CD8-positive, alpha-beta memory T cell (primary cell): Measurements from ENCODE around the gene RASA4B. TPM values are rescaled to one million over a fixed set of nuclear protein-coding genes. Genes with fewer than 3 reads are reported as not detected.

Experiments used
- CTCF ChIA-PET: fragments of 350-600 bp; sonication (Branson Sonifier 250); formaldehyde crosslinking; loops from one replicate; lab custom pipeline; 2021; ENCODE audit warnings: antibody characterized with exemption; lab: Charles Lee
- POLR2A ChIA-PET: fragments of 350-600 bp; sonication (Branson Sonifier 250); formaldehyde crosslinking; loops from one replicate; lab custom pipeline; 2021; ENCODE audit warnings: antibody characterized with exemption; lab: Charles Lee
- DNase-seq, 5 donors: peaks; one replicate each; pipeline versions ENCODE4 v3.0.0 to v3.0.0-alpha.2; 2020 to 2022; ENCODE audit warnings: mixed read lengths in 1 of 5
- H3K27ac ChIP-seq: one replicate; pipeline ENCODE4 v1.7.0; 2013; ENCODE audit warnings: low read depth, mild to moderate bottlenecking, low read length, moderate library complexity
- H3K27me3 ChIP-seq: 2 replicates; pipeline ENCODE4 v1.7.0; 2013; ENCODE audit warnings: low read length, mild to moderate bottlenecking; ENCODE audit not compliant: insufficient read depth, poor library complexity, severe bottlenecking
- H3K36me3 ChIP-seq: 2 replicates; pipeline ENCODE4 v1.7.0; 2013; ENCODE audit warnings: mild to moderate bottlenecking, low read length, moderate library complexity; ENCODE audit not compliant: insufficient read depth
- H3K4me1 ChIP-seq: 2 replicates; pipeline ENCODE4 v1.7.0; 2013; ENCODE audit warnings: mild to moderate bottlenecking, low read length, moderate library complexity; ENCODE audit not compliant: insufficient read depth
- H3K4me3 ChIP-seq: 2 replicates; pipeline ENCODE4 v1.7.0; 2013; ENCODE audit warnings: mild to moderate bottlenecking, low read length
- H3K9me3 ChIP-seq: 2 replicates; pipeline ENCODE4 v1.7.0; 2013; ENCODE audit warnings: mild to moderate bottlenecking, low read length
- H3K27ac Mint-ChIP-seq, 8 donors: one replicate each; pipeline ENCODE4 v1.8.0; 2020 to 2021; ENCODE audit warnings: mixed read lengths in 8 of 8, mild to moderate bottlenecking in 6 of 8, inconsistent platforms in 3 of 8, moderate library complexity in 3 of 8
- H3K27me3 Mint-ChIP-seq, 2 donors: one replicate each; pipeline ENCODE4 v1.8.0; 2020 to 2021; ENCODE audit warnings: mixed read lengths in 2 of 2, mild to moderate bottlenecking in 1 of 2, moderate library complexity in 1 of 2
- H3K36me3 Mint-ChIP-seq, 3 donors: one replicate each; pipeline ENCODE4 v1.8.0; 2020 to 2021; ENCODE audit warnings: mixed read lengths in 3 of 3, inconsistent platforms in 1 of 3, mild to moderate bottlenecking in 1 of 3
- H3K4me1 Mint-ChIP-seq, 3 donors: one replicate each; pipeline ENCODE4 v1.8.0; 2020 to 2021; ENCODE audit warnings: mixed read lengths in 3 of 3, inconsistent platforms in 1 of 3, mild to moderate bottlenecking in 1 of 3
- H3K4me3 Mint-ChIP-seq, 7 donors: one replicate each; pipeline ENCODE4 v1.8.0; 2020 to 2021; ENCODE audit warnings: mixed read lengths in 7 of 7, mild to moderate bottlenecking in 6 of 7, moderate library complexity in 4 of 7, inconsistent platforms in 2 of 7
- H3K9me3 Mint-ChIP-seq, 5 donors: one replicate each; pipeline ENCODE4 v1.8.0; 2020 to 2022; ENCODE audit warnings: mixed read lengths in 5 of 5, mild to moderate bottlenecking in 3 of 5, moderate library complexity in 2 of 5, inconsistent platforms in 1 of 5
- polyA plus RNA-seq: library from polyadenylated mRNA; unstranded; fragments of 300-500 nt; fragmentation: Illumina TruSeq; gene quantifications from one replicate; pipeline ENCODE4 v1.2.3, GENCODE V29; 2021
- total RNA-seq, 2 experiments: library from RNA; stranded (reverse); gene quantifications; one replicate each; pipeline ENCODE4 v1.2.3, GENCODE V29; 2021

RASA4B gene
- total and polyA plus RNA-seq, 3 experiments from 2014 or later, result 10.8 to 23.9 (median 22.0) TPM

- H3K27me3 Mint-ChIP-seq, result no peaks in the 10 kb centered on the region
- no peak overlapping the region for H3K4me3 Mint-ChIP-seq
- no peak for DNase-seq
- peak overlapping the region in 1 of 8 donors; percentile 23 for H3K27ac Mint-ChIP-seq
- ChIA-PET POLR2A (no interaction called here), CTCF (interaction anchor here (1.0 to 2.9 kb wide), 3 partner anchors 17 to 55 kb away, joined by 3 to 10 read pairs (median 7); partner anchors contain the start of gene PRKRIP1)
- peaks cover 0 to 27% (median 0%) of the 10 kb centered on the region in 3 donors for H3K36me3 Mint-ChIP-seq
- Histone ChIP-seq H3K4me1 (no peaks in the 10 kb centered on the region), H3K4me3 (no peak overlapping the region), H3K27me3 (no peaks in the 10 kb centered on the region), H3K9me3 (no peaks in the 10 kb centered on the region), H3K36me3 (peaks cover 4% of the 10 kb centered on the region), H3K27ac (no peak overlapping the region)
- H3K4me1 Mint-ChIP-seq, result peaks cover 0 to 4% (median 0%) of the 10 kb centered on the region in 3 donors
- H3K9me3 Mint-ChIP-seq, result no peaks in the 10 kb centered on the region
These were observed 66.1 kb downstream of the RASA4B start for GRCh38 chr7:102451371-102452054.

DNA sequence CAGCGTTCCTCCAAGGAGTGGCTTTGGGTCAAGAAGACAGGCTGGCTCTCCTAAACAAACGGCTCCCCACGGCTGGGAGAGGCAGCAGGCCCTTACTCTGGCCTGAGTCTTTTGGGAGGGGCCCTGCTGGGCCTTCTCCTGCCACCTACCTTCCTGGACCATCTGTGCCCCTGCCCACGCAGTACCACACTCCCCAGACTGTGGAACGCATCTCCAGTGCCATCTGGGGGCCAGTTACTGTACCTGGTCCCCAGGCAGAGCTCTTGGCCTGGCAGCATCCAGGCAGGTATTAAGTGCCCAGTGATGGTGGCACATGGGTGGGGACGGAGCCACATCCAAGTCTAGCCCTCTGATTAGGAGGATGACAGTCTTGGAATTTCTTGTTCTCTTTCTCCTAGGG, 67.3 kb downstream of the RASA4B start:
- H3K27ac Mint-ChIP-seq, result peak overlapping the region in 2 of 8 donors; percentile 37 to 61
- H3K27me3 ChIP-seq, result no peaks in the 10 kb centered on the region
- H3K27ac ChIP-seq, result no peak overlapping the region
- peaks cover 0 to 30% (median 0%) of the 10 kb centered on the region in 3 donors for H3K36me3 Mint-ChIP-seq
- peak; percentile 25 to 72 (median 36) for DNase-seq
- H3K4me3 ChIP-seq, result no peak overlapping the region
- H3K36me3 ChIP-seq, result no peaks in the 10 kb centered on the region
- H3K9me3 Mint-ChIP-seq, result no peaks in the 10 kb centered on the region
- no peaks in the 10 kb centered on the region for H3K27me3 Mint-ChIP-seq
- POLR2A ChIA-PET, result interaction anchor here (1.0 kb wide), 1 partner anchor 38 kb away, joined by 4 read pairs; no protein-coding TSS in a partner anchor
- H3K4me1 ChIP-seq, result no peaks in the 10 kb centered on the region
- H3K9me3 ChIP-seq, result no peaks in the 10 kb centered on the region
- H3K4me3 Mint-ChIP-seq, result no peak overlapping the region
- H3K4me1 Mint-ChIP-seq, result peaks cover 0 to 4% (median 0%) of the 10 kb centered on the region in 3 donors
- CTCF ChIA-PET, result interaction anchor here (0.9 to 2.9 kb wide), 13 partner anchors 10 to 170 kb away, joined by 3 to 29 read pairs (median 6); partner anchors contain the start of gene PRKRIP1

DNA sequence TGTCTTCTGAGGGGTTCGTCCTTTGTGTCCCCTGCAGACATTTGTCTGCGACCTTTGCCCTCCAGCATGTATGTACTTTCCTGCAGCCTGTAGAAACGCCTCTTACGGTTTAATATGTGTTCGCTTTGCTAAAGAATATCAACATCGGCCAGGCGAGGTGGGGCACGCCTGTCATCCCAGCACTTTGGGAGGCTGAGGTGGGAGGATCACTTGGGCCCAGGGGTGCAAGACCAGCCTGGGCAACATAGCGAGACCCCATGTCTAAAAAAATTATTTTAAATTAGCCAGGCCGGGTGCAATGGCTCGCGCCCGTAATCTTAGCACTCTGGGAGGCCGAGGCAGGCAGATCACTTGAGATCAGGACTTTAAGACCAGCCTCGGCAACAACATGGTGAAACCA, 68.4 kb downstream of the RASA4B start:
- ChIA-PET POLR2A (no interaction called here), CTCF (interaction anchor here (1.3 to 2.1 kb wide), 8 partner anchors 13 to 169 kb away, joined by 4 to 29 read pairs (median 8); no protein-coding TSS in a partner anchor)
- H3K4me1 ChIP-seq, result no peaks in the 10 kb centered on the region
- Mint-ChIP-seq H3K36me3 (peaks cover 0 to 32% (median 0%) of the 10 kb centered on the region in 3 donors), H3K4me3 (no peak overlapping the region), H3K27me3 (no peaks in the 10 kb centered on the region), H3K27ac (no peak overlapping the region), H3K4me1 (peaks cover 0 to 4% (median 0%) of the 10 kb centered on the region in 3 donors), H3K9me3 (no peaks in the 10 kb centered on the region)
- no peaks in the 10 kb centered on the region for H3K9me3 ChIP-seq
- no peak overlapping the region for H3K4me3 ChIP-seq
- H3K27ac ChIP-seq, result no peak overlapping the region
- H3K36me3 ChIP-seq, result no peaks in the 10 kb centered on the region
- DNase-seq, result no peak
- H3K27me3 ChIP-seq, result no peaks in the 10 kb centered on the region

GRCh38 chr7:102447311-102447710, 70.3 kb downstream of the RASA4B start:
- Mint-ChIP-seq H3K4me3 (no peak overlapping the region), H3K36me3 (peaks cover 0 to 34% (median 0%) of the 10 kb centered on the region in 3 donors), H3K9me3 (no peaks in the 10 kb centered on the region), H3K27me3 (no peaks in the 10 kb centered on the region), H3K27ac (no peak overlapping the region), H3K4me1 (peaks cover 0 to 4% (median 0%) of the 10 kb centered on the region in 3 donors)
- Histone ChIP-seq H3K27ac (no peak overlapping the region), H3K4me1 (no peaks in the 10 kb centered on the region), H3K27me3 (no peaks in the 10 kb centered on the region), H3K4me3 (no peak overlapping the region), H3K9me3 (no peaks in the 10 kb centered on the region), H3K36me3 (no peaks in the 10 kb centered on the region)
- no peak for DNase-seq
- POLR2A ChIA-PET, result no interaction called here
- CTCF ChIA-PET, result no interaction called here

DNA sequence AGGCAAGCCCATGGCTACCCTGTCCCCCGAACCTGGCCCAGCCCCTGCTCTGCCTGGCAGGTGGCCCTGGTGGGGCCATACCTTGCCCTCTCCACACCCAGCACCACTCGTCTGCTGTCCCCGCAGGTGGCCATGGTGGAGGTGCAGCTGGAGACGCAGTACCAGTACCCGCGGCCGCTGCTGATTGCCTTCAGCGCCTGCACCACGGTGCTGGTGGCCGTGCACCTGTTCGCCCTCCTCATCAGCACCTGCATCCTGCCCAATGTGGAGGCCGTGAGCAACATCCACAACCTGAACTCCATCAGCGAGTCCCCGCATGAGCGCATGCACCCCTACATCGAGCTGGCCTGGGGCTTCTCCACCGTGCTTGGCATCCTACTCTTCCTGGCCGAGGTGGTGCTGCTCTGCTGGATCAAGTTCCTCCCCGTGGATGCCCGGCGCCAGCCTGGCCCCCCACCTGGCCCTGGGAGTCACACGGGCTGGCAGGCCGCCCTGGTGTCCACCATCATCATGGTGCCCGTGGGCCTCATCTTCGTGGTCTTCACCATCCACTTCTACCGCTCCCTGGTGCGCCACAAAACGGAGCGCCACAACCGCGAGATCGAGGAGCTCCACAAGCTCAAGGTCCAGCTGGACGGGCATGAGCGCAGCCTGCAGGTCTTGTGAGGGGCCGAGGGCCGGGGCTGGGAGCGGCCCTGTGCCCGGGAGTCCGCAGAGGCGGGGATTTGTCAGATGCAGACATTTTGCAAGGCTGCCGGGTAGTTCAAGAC, 71.0 kb downstream of the RASA4B start:
- Mint-ChIP-seq H3K9me3 (no peaks in the 10 kb centered on the region), H3K27me3 (no peaks in the 10 kb centered on the region), H3K36me3 (peaks cover 0 to 40% (median 2%) of the 10 kb centered on the region in 3 donors), H3K27ac (peak overlapping the region in 1 of 8 donors; percentile 38), H3K4me3 (no peak overlapping the region), H3K4me1 (peaks cover 0 to 4% (median 3%) of the 10 kb centered on the region in 3 donors)
- no peak for DNase-seq
- CTCF ChIA-PET, result no interaction called here
- Histone ChIP-seq H3K27ac (no peak overlapping the region), H3K27me3 (no peaks in the 10 kb centered on the region), H3K36me3 (no peaks in the 10 kb centered on the region), H3K4me3 (no peak overlapping the region), H3K4me1 (no peaks in the 10 kb centered on the region), H3K9me3 (no peaks in the 10 kb centered on the region)
- POLR2A ChIA-PET, result no interaction called here

- Histone ChIP-seq H3K4me1 (no peaks in the 10 kb centered on the region), H3K4me3 (no peak overlapping the region)
These were observed 71.9 kb downstream of the RASA4B start for GRCh38 chr7:102445674-102446071.

DNA sequence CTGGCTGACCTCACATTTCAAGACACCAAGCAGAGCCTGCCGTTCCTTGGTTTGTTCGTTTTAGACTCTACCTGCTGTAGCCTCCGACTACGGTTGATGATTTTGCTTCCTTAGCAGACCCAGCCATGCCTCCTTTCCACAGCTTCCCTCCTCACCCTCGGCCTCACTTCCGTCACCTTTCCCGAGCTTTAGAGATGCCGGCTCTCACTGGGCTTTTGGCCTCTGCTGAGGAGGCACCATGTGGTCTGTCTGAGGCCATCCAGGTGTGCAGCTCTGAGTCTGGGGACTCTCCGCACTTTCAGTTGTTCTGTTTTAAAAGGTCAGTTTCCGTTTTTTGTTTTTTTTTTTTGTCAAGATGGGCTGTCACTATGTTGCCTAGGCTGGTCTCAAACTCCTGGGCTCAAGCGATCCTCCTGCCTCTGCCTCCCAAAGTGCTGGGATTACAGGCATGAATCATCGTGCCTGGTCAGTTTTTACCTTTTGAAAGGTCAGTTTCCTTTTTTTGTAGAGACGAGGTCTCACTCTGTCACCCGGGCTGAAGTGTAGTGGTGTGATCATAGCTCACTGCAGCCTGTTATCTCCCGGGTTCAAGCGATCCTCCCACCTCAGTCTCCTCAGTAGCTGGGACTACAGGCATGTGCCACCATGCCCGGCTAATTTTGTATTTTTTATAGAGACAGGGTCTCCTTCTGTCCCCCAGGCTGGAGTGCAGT, 72.5 kb downstream of the RASA4B start:
- CTCF ChIA-PET, result interaction anchor here (1.1 kb wide), 1 partner anchor 41 kb away, joined by 4 read pairs; no protein-coding TSS in a partner anchor
- Mint-ChIP-seq H3K36me3 (peaks cover 0 to 42% (median 2%) of the 10 kb centered on the region in 3 donors), H3K9me3 (no peaks in the 10 kb centered on the region), H3K27me3 (no peaks in the 10 kb centered on the region), H3K27ac (peak overlapping the region in 1 of 8 donors; percentile 77), H3K4me1 (peaks cover 0 to 3% (median 0%) of the 10 kb centered on the region in 3 donors), H3K4me3 (no peak overlapping the region)
- H3K9me3 ChIP-seq, result no peaks in the 10 kb centered on the region
- no peaks in the 10 kb centered on the region for H3K27me3 ChIP-seq
- H3K4me3 ChIP-seq, result no peak overlapping the region
- no peak overlapping the region for H3K27ac ChIP-seq
- POLR2A ChIA-PET, result no interaction called here
- DNase-seq, result no peak
- H3K4me1 ChIP-seq, result no peaks in the 10 kb centered on the region
- H3K36me3 ChIP-seq, result no peaks in the 10 kb centered on the region

More at GRCh38 chr7:102445674-102446071, 71.9 kb downstream of the RASA4B start:
- Histone ChIP-seq H3K27ac (no peak overlapping the region), H3K9me3 (no peaks in the 10 kb centered on the region), H3K36me3 (no peaks in the 10 kb centered on the region), H3K27me3 (no peaks in the 10 kb centered on the region)
- Mint-ChIP-seq H3K9me3 (no peaks in the 10 kb centered on the region), H3K4me3 (no peak overlapping the region), H3K27ac (peak overlapping the region in 1 of 8 donors; percentile 10), H3K4me1 (peaks cover 0 to 4% (median 3%) of the 10 kb centered on the region in 3 donors), H3K27me3 (no peaks in the 10 kb centered on the region), H3K36me3 (peaks cover 0 to 42% (median 2%) of the 10 kb centered on the region in 3 donors)
- POLR2A ChIA-PET, result no interaction called here
- no peak for DNase-seq
- CTCF ChIA-PET, result interaction anchor here (1.1 kb wide), 1 partner anchor 41 kb away, joined by 4 read pairs; no protein-coding TSS in a partner anchor
